K562 (cell line): ENCODE data around the gene WDR35. TPM values are rescaled to one million over a fixed set of nuclear protein-coding genes. Genes with fewer than 3 reads are reported as not detected.

Experiments
- CREB1 ChIP-seq, 2 experiments: sonication (generic) in 1 of 2; formaldehyde crosslinking in 1 of 2; IDR thresholded peaks; 2 replicates each; pipeline versions ENCODE4 v1.6.1 to v1.8.0; 2012 to 2022; ENCODE audit warnings: inconsistent platforms in 1 of 2, mild to moderate bottlenecking in 1 of 2, missing genetic modification reagents in 1 of 2, moderate library complexity in 1 of 2
- E2F8 ChIP-seq: fragments of 450-650 bp; IDR thresholded peaks from 2 replicates; pipeline ENCODE4 v1.7.1; 2018; ENCODE audit warnings: mild to moderate bottlenecking, low read depth; ENCODE audit not compliant: partially characterized antibody
- FOXP1 ChIP-seq: sonication (generic); formaldehyde crosslinking; IDR thresholded peaks from 2 replicates; pipeline ENCODE4 v1.8.0; 2022; ENCODE audit warnings: mild to moderate bottlenecking, missing genetic modification reagents
- GATAD2A ChIP-seq: fragments of 450-650 bp; IDR thresholded peaks from 2 replicates; pipeline ENCODE4 v1.6.1; 2017
- HDGF ChIP-seq: fragments of 450-650 bp; IDR thresholded peaks from 2 replicates; pipeline ENCODE4 v1.6.1; 2016
- HMG20A ChIP-seq: fragments of 450-650 bp; formaldehyde crosslinking; conservative IDR thresholded peaks from 2 replicates; pipeline ENCODE4 v1.4.0; 2020; ENCODE audit warnings: mild to moderate bottlenecking, mixed read lengths
- IRF9 ChIP-seq: fragments of 450-650 bp; IDR thresholded peaks from 2 replicates; pipeline ENCODE4 v1.6.1; 2016; ENCODE audit warnings: missing biosample characterization, missing genetic modification characterization
- MCM3 ChIP-seq: fragments of 450-650 bp; IDR thresholded peaks from 2 replicates; pipeline ENCODE4 v1.6.1; 2016
- MLLT1 ChIP-seq, 2 experiments: fragments of 450-650 bp; IDR thresholded peaks; 2 replicates each; pipeline ENCODE4 v1.6.1; 2016
- MLX ChIP-seq, 2 experiments: fragments of 450-650 bp in 1 of 2; sonication (generic) in 1 of 2; formaldehyde crosslinking; conservative IDR thresholded peaks; 2 replicates each; pipeline versions ENCODE4 v1.4.0 to v1.8.1; 2020 to 2022; ENCODE audit warnings: mild to moderate bottlenecking in 1 of 2, missing genetic modification reagents in 1 of 2
- PHF20 ChIP-seq: fragments of 450-650 bp; IDR thresholded peaks from 2 replicates; pipeline ENCODE4 v1.6.1; 2018; ENCODE audit not compliant: partially characterized antibody
- POLR2AphosphoS5 ChIP-seq: IDR thresholded peaks from 2 replicates; pipeline ENCODE4 v1.6.1; 2011; ENCODE audit warnings: mild to moderate bottlenecking, low read depth, low read length, moderate library complexity; ENCODE audit not compliant: control insufficient read depth, insufficient read depth
- RBM17 ChIP-seq: fragments of 200-400 bp; formaldehyde crosslinking; IDR thresholded peaks from 2 replicates; pipeline ENCODE4 v1.6.1; 2017; ENCODE audit warnings: low read depth, mild to moderate bottlenecking, low read length, borderline replicate concordance
- RNF2 ChIP-seq: sonication (generic); IDR thresholded peaks from 2 replicates; pipeline ENCODE4 v1.6.1; 2016
- SAFB ChIP-seq: fragments of 200-400 bp; formaldehyde crosslinking; IDR thresholded peaks from 2 replicates; pipeline ENCODE4 v1.6.1; 2017; ENCODE audit warnings: low read depth, low read length, borderline replicate concordance
- SIN3A ChIP-seq, 2 experiments: fragments of 150-350 bp in 1 of 2; IDR thresholded peaks; 2 replicates each; pipeline ENCODE4 v1.6.1; 2011 to 2016; ENCODE audit warnings: borderline replicate concordance in 2 of 2, low read depth in 2 of 2, low read length in 2 of 2, mild to moderate bottlenecking in 2 of 2, moderate library complexity in 2 of 2; ENCODE audit not compliant: control insufficient read depth in 1 of 2
- SP1 ChIP-seq: sonication (generic); formaldehyde crosslinking; IDR thresholded peaks from 2 replicates; pipeline ENCODE4 v1.8.1; 2022; ENCODE audit warnings: mild to moderate bottlenecking, missing genetic modification reagents
- ZBTB33 ChIP-seq: sonication (generic); formaldehyde crosslinking; IDR thresholded peaks from 2 replicates; pipeline ENCODE4 v1.8.1; 2023; ENCODE audit warnings: mild to moderate bottlenecking, missing genetic modification reagents
- ZC3H4 ChIP-seq: sonication (generic); formaldehyde crosslinking; IDR thresholded peaks from 2 replicates; pipeline ENCODE4 v1.9.0; 2021; ENCODE audit warnings: missing genetic modification reagents, borderline replicate concordance
- ZNF146 ChIP-seq: IDR thresholded peaks from one replicate; pipeline ENCODE4 v1.6.1; 2018; ENCODE audit warnings: missing compliant biosample characterization; ENCODE audit not compliant: unreplicated experiment
- ZNF444 ChIP-seq: fragments of 250-450 bp; sonication (Bioruptor Pico); IDR thresholded peaks from 2 replicates; pipeline ENCODE4 v1.4.0; 2020; ENCODE audit warnings: mild to moderate bottlenecking, moderate library complexity
- polyA plus RNA-seq, 8 experiments: library from polyadenylated mRNA; depleted of rRNA in 4 of 8; stranded (reverse) in 5 of 8; unstranded in 3 of 8; fragments of >200 nt; fragmentation: Nextera tagmentation in 2 of 8; fragmentation: Illumina TruSeq in 1 of 8; extraction: Ambion mirVana in 2 of 8; extraction: Trizol in 1 of 8; gene quantifications; 2 replicates each; pipeline versions ENCODE4 v1.2.1 to v1.2.3, GENCODE V29; 2011 to 2014; ENCODE audit warnings: inconsistent platforms in 1 of 8, missing spikeins in 1 of 8
- total RNA-seq, 7 experiments: library from RNA; depleted of rRNA in 6 of 7; stranded (reverse); fragments of >200 nt in 6 of 7; fragmentation: Illumina TruSeq in 2 of 7; extraction: Trizol in 2 of 7; gene quantifications; 2 replicates each; pipeline versions ENCODE4 v1.2.1 to v1.2.3, GENCODE V29; 2011 to 2021; ENCODE audit warnings: low replicate concordance in 1 of 7

Gene WDR35
- total and polyA plus RNA-seq, 9 of the 15 experiments (the other 6 are each of a cell fraction or from before 2014, with no cell fraction given) = 3.3 to 13.1 (median 8.0) TPM

GRCh38 chr2:19900931-19901441 lies 88.9 kb downstream of the WDR35 start (continued):
- TF ChIP-seq E2F8 (peak; percentile 23), HDGF (no peak), MLLT1 (IDR thresholded peaks at IDR 0.05) (peak; percentile 44 to 71; a peak in 3 of 4 replicates), GATAD2A (0 out of 2 replicates have a peak, but pooled peaks have one; percentile 66), ZNF444 (no peak), ZNF146 (CRISPR knock-in tag) (no peak), ZC3H4 (CRISPR knock-in tag) (0 out of 2 replicates have a peak, but pooled peaks have one; percentile 3), RNF2 (no peak), MLX (CRISPR knock-in tag; conservative IDR thresholded peaks at IDR 0.05) (no peak), FOXP1 (CRISPR knock-in tag) (peak; percentile 79; the same call in 1 of the 2 replicates), SP1 (CRISPR knock-in tag) (no peak), CREB1 (IDR thresholded peaks at IDR 0.05) (peak; percentile 10; the same call in 1 of the 2 replicates), CREB1 (CRISPR knock-in tag; IDR thresholded peaks at IDR 0.05) (no peak; the same call in 1 of the 2 replicates), IRF9 (tag) (no peak), SAFB (peak; percentile 82), MCM3 (no peak), SIN3A (IDR thresholded peaks at IDR 0.05; ENCODE audit: borderline replicate concordance in 2 of 2, control insufficient read depth in 1 of 2, low read depth in 2 of 2, low read length in 2 of 2) (0 out of 4 replicates have a peak, but pooled peaks of 1 of the 2 experiments have one; percentile 7), ZBTB33 (no peak), POLR2AphosphoS5 (0 out of 2 replicates have a peak, but pooled peaks have one; percentile 3), RBM17 (no peak), HMG20A (CRISPR knock-in tag) (no peak), PHF20 (peak; percentile 36)
